ENCODE data around the gene SNRPD3. TPM values are rescaled to one million over a fixed set of nuclear protein-coding genes. Genes with fewer than 3 reads are reported as not detected.
"Not testable (repeated sequence)": the region's sequence is repeated elsewhere in the genome, so short reads cannot be mapped to it uniquely, and the experiment has no call there.

The SNRPD3 gene
- total RNA-seq, 4 donors from 2014 or later = 107 to 135 (median 115) TPM

GRCh38 chr22:24593836-24594568 lies 38.2 kb downstream of the SNRPD3 start:
- no peak for TF ChIP-seq CTCF (IDR thresholded peaks at IDR 0.05)
- no peak for DNase-seq (ENCODE audit: low spot score)
- ATAC-seq (ENCODE audit: low FRiP score) = no peak

DNA sequence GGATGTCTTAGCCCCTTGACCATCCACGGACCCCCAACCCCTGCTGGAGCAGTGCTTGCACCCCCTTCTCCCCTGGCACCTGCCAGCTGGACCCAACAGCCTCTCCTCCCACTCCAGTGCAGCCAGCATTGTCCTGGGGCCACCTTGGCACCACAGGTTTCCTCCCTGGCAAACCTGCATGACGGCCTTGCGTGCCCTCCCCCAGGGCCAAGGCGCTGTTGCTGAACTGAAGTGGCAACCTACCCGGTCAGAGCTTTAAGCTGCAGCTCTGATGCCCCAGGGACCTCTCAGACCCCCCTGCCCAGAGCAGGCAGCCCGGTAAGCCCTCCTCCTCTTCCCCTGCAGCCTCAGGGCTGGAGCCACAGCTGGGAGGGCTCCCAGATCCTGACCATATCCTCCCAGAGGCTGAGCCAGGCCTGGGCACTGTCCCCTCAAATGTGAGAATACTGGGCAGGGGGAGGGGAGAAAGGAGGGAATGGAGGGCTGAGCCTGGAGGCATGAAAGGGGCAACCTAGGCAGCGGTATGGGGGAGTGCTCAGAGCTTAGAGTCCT lies 38.8 kb downstream of the SNRPD3 start:
- no peak for TF ChIP-seq CTCF (IDR thresholded peaks at IDR 0.05)
- DNase-seq (ENCODE audit: low spot score) = no peak
- ATAC-seq (ENCODE audit: low FRiP score) = no peak

DNA sequence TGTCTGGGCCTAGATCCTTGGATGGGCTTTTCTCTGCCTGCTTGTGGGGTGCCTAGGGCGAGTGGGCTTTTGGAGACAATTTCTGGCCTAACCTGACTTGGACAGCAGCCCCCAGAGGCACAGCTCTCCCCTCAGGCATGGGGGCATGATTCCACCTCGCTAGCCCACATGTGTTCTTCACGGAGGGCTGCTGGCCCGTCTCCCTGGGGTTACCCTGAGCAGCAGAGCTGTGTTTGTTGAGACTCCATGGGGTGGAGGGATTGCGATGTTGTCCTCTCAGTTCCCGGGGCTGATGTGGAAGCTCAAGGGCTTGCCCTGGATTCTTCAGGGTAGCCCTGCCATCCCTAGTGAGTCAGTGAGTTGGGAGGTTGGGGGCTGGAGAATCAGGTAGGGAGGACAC lies 39.4 kb downstream of the SNRPD3 start:
- ATAC-seq (ENCODE audit: low FRiP score) (no peak), DNase-seq (ENCODE audit: low spot score) (no peak)
- TF ChIP-seq CTCF (IDR thresholded peaks at IDR 0.05) = no peak

- DNase-seq (ENCODE audit: low spot score) (no peak), ATAC-seq (ENCODE audit: low FRiP score) (no peak)
- no peak for TF ChIP-seq CTCF (IDR thresholded peaks at IDR 0.05)
Measured at GRCh38 chr22:24595863-24596262, 40.1 kb downstream of the SNRPD3 start.

GRCh38 chr22:24597076-24597475 lies 41.3 kb downstream of the SNRPD3 start:
- not testable (repeated sequence) for DNase-seq (ENCODE audit: low spot score); ATAC-seq (ENCODE audit: low FRiP score)

DNA sequence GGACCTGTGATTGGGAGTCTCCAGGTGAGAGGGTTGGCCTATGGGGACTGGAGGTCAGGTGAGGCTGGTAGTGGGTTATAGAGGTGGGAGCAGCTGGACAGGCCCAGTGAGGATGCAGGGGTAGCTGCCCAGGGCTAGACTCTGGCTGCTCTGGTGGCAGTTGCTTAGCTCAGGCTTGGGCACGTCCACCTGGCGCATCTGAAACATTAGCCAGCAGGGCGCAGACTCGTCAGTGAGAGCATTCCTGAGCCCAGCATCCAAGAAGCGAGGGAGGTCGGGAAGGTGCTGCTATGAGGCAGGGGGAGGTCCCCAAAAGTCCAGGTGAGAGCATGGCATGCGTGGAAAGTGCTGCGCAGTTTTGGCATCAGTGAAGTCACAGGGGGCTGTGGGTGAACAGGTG lies 43.7 kb downstream of the SNRPD3 start:
- DNase-seq (ENCODE audit: low spot score) (no peak), ATAC-seq (ENCODE audit: low FRiP score) (no peak)
- no peak for TF ChIP-seq CTCF (IDR thresholded peaks at IDR 0.05)

DNA sequence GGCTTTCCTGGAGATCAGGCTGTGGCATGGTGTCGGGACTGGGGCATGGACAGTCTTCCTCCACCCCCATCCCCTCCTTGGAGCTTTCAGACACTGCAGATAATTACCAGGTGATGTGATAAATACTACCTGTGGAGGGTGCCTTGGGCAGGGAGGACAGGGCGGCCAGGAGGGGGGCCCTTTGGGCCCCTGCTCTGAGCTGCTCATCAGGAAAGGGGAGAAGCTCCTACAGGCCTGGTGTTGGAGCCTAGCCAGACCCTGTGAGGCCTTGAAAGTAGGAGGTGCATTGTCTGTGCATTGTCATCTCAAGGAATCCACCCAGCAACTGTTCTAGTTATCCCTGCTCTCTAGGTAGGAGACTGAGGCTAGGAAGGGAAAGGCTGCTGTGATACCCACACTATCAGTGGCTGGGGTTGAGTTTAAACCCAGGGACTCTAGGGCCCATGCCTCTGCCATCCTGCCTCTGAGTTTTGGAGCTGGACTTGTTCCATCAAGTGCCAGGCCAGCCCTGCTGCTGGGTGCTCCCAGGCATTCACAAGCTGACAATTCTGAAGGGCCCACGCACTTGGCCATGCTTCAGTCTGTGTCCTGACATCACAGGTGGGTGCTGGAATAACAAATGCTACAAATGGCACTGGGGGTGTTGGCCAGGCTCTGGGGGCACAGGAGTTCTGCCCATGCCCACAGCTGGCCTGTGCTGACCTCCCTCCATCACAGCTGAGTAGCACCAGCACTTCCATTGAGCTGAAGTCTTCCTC lies 44.3 kb downstream of the SNRPD3 start:
- DNase-seq (ENCODE audit: low spot score); ATAC-seq (ENCODE audit: low FRiP score): not testable (repeated sequence)

Measured in omental fat pad (tissue), 4 donors.